GM21737 (cell line): ENCODE measurements around the gene CDK11A.
"Not testable (repeated sequence)": the region's sequence is repeated elsewhere in the genome, so short reads cannot be mapped to it uniquely, and the experiment has no call there.

ENCODE experiments used
- ATAC-seq: cut with Tn5 transposase; IDR thresholded peaks from one replicate; pipeline ENCODE4 v1.9.1; 2021; ENCODE audit warnings: mild to moderate bottlenecking, moderate library complexity; ENCODE audit not compliant: unreplicated experiment

Gene CDK11A

GRCh38 chr1:1754051-1754815 is 30.1 kb upstream of the CDK11A start:
- ATAC-seq, result no peak

- ATAC-seq, result no peak
Observed at GRCh38 chr1:1753607-1754005, 29.4 kb upstream of the CDK11A start.

GRCh38 chr1:1752636-1753606 is 28.8 kb upstream of the CDK11A start:
- no peak for ATAC-seq

- no peak for ATAC-seq
Observed at GRCh38 chr1:1752190-1752589, 28.0 kb upstream of the CDK11A start.

- not testable (repeated sequence) for ATAC-seq
Observed at GRCh38 chr1:1749941-1750340, 25.8 kb upstream of the CDK11A start.

- ATAC-seq, result no peak
Observed at GRCh38 chr1:1748686-1749321, 24.6 kb upstream of the CDK11A start.

- ATAC-seq, result peak; percentile 79
Observed at GRCh38 chr1:1746566-1746909, 22.4 kb upstream of the CDK11A start.

GRCh38 chr1:1745651-1746565 is 21.8 kb upstream of the CDK11A start:
- ATAC-seq, result peak; percentile 52

- ATAC-seq, result not testable (repeated sequence)
Observed at GRCh38 chr1:1742529-1742928, 18.4 kb upstream of the CDK11A start.

- not testable (repeated sequence) for ATAC-seq
Observed at GRCh38 chr1:1741013-1741412, 16.9 kb upstream of the CDK11A start.

- not testable (repeated sequence) for ATAC-seq
Observed at GRCh38 chr1:1738799-1739337, 14.7 kb upstream of the CDK11A start.

- not testable (repeated sequence) for ATAC-seq
Observed at GRCh38 chr1:1737675-1738590, 13.8 kb upstream of the CDK11A start.

GRCh38 chr1:1732381-1732780 is 8.2 kb upstream of the CDK11A start:
- no peak for ATAC-seq

- no peak for ATAC-seq
Observed at GRCh38 chr1:1730870-1731269, 6.7 kb upstream of the CDK11A start.

GRCh38 chr1:1730230-1730629 is 6.1 kb upstream of the CDK11A start:
- not testable (repeated sequence) for ATAC-seq

GRCh38 chr1:1729116-1729816 is 5.1 kb upstream of the CDK11A start:
- ATAC-seq, result not testable (repeated sequence)

- ATAC-seq, result not testable (repeated sequence)
Observed at GRCh38 chr1:1728308-1729005, 4.3 kb upstream of the CDK11A start.
